Karpas-422 (cell line): ENCODE data around the gene TOLLIP. TPM values are rescaled to one million over a fixed set of nuclear protein-coding genes. Genes with fewer than 3 reads are reported as not detected.

Experiments used
- DNase-seq: peaks from one replicate; pipeline ENCODE4 v3.0.0-alpha.2; 2015
- H2AFZ ChIP-seq: fragments of 200-600 bp; sonication (generic); 2 replicates; pipeline ENCODE4 v1.6.1; 2014; ENCODE audit warnings: antibody characterized with exemption, low read length, mixed read lengths
- H3K27ac ChIP-seq: fragments of 200-600 bp; sonication (generic); 2 replicates; pipeline ENCODE4 v1.5.1; 2014; ENCODE audit warnings: mild to moderate bottlenecking, low read length, moderate library complexity
- H3K27me3 ChIP-seq: fragments of 200-600 bp; sonication (generic); 2 replicates; pipeline ENCODE4 v1.6.1; 2014; ENCODE audit warnings: low read length, mixed read lengths
- H3K36me3 ChIP-seq: fragments of 200-600 bp; sonication (generic); 2 replicates; pipeline ENCODE4 v1.6.1; 2014; ENCODE audit warnings: low read length, mixed read lengths; ENCODE audit not compliant: insufficient read depth
- H3K4me1 ChIP-seq: fragments of 200-600 bp; sonication (generic); 2 replicates; pipeline ENCODE4 v1.6.1; 2014; ENCODE audit warnings: mild to moderate bottlenecking, low read length, mixed read lengths
- H3K4me2 ChIP-seq: fragments of 200-600 bp; sonication (generic); 2 replicates; pipeline ENCODE4 v1.6.1; 2014; ENCODE audit warnings: low read length, low read depth, mild to moderate bottlenecking; ENCODE audit not compliant: poor library complexity, severe bottlenecking
- H3K4me3 ChIP-seq: fragments of 200-600 bp; sonication (generic); 2 replicates; pipeline ENCODE4 v1.5.1; 2014; ENCODE audit warnings: mild to moderate bottlenecking, antibody characterized with exemption, low read length, mixed read lengths
- H3K79me2 ChIP-seq: fragments of 200-600 bp; sonication (generic); 2 replicates; pipeline ENCODE4 v1.6.1; 2014; ENCODE audit warnings: mild to moderate bottlenecking, low read length, mixed read lengths
- H3K9ac ChIP-seq: fragments of 200-600 bp; sonication (generic); 2 replicates; pipeline ENCODE4 v1.6.0; 2014; ENCODE audit warnings: low read length
- H3K9me2 ChIP-seq: fragments of 200-600 bp; sonication (generic), shearing (Covaris generic); replicated peaks from 2 replicates; pipeline ENCODE4 v1.6.0; 2014; ENCODE audit warnings: mild to moderate bottlenecking, low read length, moderate library complexity; ENCODE audit not compliant: insufficient read depth
- H3K9me3 ChIP-seq: fragments of 300-700, 200-600 bp; sonication (generic); 2 replicates; pipeline ENCODE4 v1.6.1; 2014; ENCODE audit warnings: low read length, mixed read lengths
- H4K20me1 ChIP-seq: fragments of 200-600 bp; sonication (generic); 2 replicates; pipeline ENCODE4 v1.6.1; 2014; ENCODE audit warnings: mild to moderate bottlenecking, antibody characterized with exemption, low read length, low read depth; ENCODE audit not compliant: insufficient read depth
- total RNA-seq: library from RNA; depleted of rRNA; stranded (reverse); fragments of >200 nt; shearing (Covaris generic); gene quantifications from 2 replicates; pipeline ENCODE4 v1.2.3, GENCODE V29; 2014; ENCODE audit warnings: low replicate concordance

The TOLLIP gene
- total RNA-seq, 1 experiment from 2014 or later: 6.5 TPM

DNA sequence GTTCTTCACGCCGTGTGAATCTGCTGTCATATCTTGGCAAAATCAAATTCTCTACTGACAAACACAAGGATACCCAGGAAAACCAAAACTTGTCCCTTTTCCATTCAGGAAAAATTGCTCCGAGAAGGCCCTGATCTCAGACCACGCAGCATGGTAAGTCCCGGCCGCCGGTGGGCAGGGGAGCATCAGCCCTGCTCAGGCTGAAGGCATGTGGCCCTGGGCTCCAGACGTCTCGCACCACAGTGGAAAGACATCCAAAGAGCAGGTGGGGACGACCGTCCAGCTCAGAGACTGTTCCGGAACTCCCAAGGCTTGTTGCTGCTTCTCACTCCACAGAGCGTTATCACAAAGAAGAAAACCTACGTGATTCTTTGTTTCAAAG, 29.8 kb downstream of the TOLLIP start:
- Histone ChIP-seq H3K4me3 (no peak overlapping the region), H3K9me2 (no peaks in the 10 kb centered on the region), H4K20me1 (no peaks in the 10 kb centered on the region), H2AFZ (no peak overlapping the region), H3K79me2 (no peaks in the 10 kb centered on the region), H3K9me3 (no peaks in the 10 kb centered on the region), H3K27ac (no peak overlapping the region), H3K36me3 (no peaks in the 10 kb centered on the region), H3K4me2 (no peak overlapping the region), H3K9ac (no peak overlapping the region), H3K27me3 (no peaks in the 10 kb centered on the region), H3K4me1 (no peaks in the 10 kb centered on the region)
- no peak for DNase-seq

DNA sequence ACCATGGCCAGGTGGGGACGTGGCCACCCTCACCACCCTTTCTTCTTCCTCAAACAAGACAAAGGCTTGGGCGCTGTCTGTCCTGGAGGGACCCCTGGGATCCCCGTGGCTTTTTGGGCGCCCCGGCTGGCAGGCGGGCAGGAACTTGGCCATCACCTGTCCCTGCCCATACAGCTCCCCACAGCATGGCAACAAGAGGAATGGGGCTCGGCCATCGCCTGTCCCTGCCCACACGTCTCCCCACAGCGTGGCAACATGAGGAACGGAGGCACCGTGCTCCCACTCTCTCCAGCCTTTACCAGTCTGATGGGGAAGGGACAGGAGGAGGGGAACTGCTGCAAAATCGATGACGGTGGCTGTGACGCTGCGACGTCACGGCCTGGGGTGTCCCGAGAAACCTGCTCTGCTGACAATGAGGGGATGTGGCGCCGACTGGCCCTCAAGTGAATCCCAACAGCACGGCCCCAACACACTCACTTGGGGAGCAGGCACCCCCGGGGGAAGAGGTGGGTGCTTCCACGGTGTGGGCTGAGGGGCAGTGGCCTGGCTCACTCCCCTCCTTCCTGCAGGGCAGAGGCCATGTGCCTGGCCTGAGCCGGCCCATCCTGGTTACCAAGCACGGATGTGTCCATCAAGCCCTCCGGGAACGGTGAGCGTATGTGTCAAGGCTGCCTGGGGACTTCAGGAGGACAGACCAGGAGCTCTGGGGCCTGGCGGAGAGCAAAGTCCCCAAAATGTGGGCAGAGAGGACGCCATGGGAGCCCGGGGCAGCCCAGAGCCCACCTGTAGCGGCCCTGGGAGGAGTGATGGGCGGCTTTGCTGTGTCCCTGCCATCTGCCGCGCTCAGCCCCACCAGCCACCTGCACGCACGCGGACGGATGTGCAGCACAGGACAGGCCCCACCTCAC, 30.4 kb downstream of the TOLLIP start:
- no peak overlapping the region for H3K27ac ChIP-seq
- H3K4me3 ChIP-seq: no peak overlapping the region
- no peak for DNase-seq
- H3K9ac ChIP-seq: no peak overlapping the region
- no peak overlapping the region for H3K4me2 ChIP-seq
- no peaks in the 10 kb centered on the region for H3K79me2 ChIP-seq
- H2AFZ ChIP-seq: no peak overlapping the region
- H3K27me3 ChIP-seq: no peaks in the 10 kb centered on the region
- H4K20me1 ChIP-seq: no peaks in the 10 kb centered on the region
- H3K9me3 ChIP-seq: no peaks in the 10 kb centered on the region
- H3K9me2 ChIP-seq: no peaks in the 10 kb centered on the region
- no peaks in the 10 kb centered on the region for H3K4me1 ChIP-seq
- H3K36me3 ChIP-seq: no peaks in the 10 kb centered on the region

DNA sequence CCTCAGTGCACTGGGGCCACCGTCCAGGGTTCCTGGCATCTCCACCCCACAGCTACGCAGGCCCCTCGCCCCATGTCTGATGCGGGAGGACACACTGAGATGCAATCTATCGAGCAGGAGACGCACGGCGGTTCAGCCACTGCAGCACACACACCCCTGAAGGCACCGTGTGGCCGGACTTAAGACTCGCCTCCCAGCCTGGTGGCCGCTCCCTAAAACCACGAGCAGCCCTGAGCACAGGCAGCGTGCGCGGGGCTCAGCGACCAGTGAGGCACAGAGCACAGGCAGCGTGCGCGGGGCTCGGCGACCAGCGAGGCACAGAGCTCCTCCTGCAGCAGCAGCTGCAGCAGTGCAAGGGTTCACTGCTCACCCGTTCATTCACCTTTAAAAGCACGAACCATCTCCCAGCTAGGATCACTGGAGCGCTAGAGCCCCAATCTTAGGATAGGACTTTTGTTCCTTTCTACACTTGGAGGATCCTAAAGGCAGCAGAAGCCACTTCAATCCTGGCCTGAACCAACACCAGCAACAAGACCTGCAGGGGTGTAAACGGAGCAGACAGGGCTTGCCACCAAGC, 31.4 kb downstream of the TOLLIP start:
- H3K9me3 ChIP-seq: no peaks in the 10 kb centered on the region
- no peaks in the 10 kb centered on the region for H3K27me3 ChIP-seq
- DNase-seq: no peak
- no peak overlapping the region for H3K4me2 ChIP-seq
- H3K27ac ChIP-seq: no peak overlapping the region
- H3K79me2 ChIP-seq: no peaks in the 10 kb centered on the region
- no peak overlapping the region for H3K9ac ChIP-seq
- no peaks in the 10 kb centered on the region for H3K9me2 ChIP-seq
- H2AFZ ChIP-seq: no peak overlapping the region
- H3K36me3 ChIP-seq: no peaks in the 10 kb centered on the region
- H4K20me1 ChIP-seq: no peaks in the 10 kb centered on the region
- H3K4me3 ChIP-seq: no peak overlapping the region
- H3K4me1 ChIP-seq: no peaks in the 10 kb centered on the region

DNA sequence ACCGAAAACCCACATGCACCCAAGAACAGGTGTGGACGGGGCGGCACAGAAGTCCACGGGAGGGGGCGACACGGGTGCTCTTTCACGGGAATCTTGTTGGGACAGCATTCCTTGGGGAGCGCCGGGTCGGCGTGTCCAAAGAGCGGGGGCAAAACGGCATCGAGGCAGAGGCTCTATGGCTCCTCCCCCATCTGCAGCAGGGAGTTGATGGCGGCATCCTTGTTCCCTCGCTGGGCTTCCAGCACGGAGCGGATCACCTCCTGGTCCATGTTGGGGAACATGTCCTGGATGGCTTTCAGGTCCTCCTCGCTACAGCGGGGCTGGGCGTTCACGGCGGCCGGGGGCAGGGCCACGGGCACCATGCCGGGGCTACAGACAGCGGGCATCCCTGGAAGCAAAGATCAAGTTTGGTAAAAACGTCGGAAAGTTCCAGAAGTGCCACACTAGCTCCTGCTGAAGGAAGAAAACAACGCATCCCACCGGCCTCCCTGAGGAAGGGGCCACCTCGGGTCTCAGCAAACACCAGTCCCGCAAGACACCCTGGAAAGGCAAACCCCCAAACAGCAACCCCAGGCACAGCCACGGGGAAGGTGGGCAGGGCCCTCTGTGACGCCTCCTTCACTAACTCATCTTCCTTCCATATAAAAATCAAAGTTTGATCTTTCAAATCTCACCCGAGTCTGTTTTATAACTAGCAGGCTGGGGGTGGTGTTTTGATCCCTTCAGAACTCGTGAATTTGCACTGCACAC, 32.4 kb downstream of the TOLLIP start:
- no peaks in the 10 kb centered on the region for H3K9me2 ChIP-seq
- no peak overlapping the region for H3K4me3 ChIP-seq
- H3K9me3 ChIP-seq: no peaks in the 10 kb centered on the region
- no peaks in the 10 kb centered on the region for H3K36me3 ChIP-seq
- no peaks in the 10 kb centered on the region for H3K27me3 ChIP-seq
- H3K9ac ChIP-seq: no peak overlapping the region
- H3K79me2 ChIP-seq: no peaks in the 10 kb centered on the region
- no peak overlapping the region for H3K4me2 ChIP-seq
- H4K20me1 ChIP-seq: no peaks in the 10 kb centered on the region
- no peaks in the 10 kb centered on the region for H3K4me1 ChIP-seq
- no peak overlapping the region for H2AFZ ChIP-seq
- no peak overlapping the region for H3K27ac ChIP-seq
- DNase-seq: no peak

DNA sequence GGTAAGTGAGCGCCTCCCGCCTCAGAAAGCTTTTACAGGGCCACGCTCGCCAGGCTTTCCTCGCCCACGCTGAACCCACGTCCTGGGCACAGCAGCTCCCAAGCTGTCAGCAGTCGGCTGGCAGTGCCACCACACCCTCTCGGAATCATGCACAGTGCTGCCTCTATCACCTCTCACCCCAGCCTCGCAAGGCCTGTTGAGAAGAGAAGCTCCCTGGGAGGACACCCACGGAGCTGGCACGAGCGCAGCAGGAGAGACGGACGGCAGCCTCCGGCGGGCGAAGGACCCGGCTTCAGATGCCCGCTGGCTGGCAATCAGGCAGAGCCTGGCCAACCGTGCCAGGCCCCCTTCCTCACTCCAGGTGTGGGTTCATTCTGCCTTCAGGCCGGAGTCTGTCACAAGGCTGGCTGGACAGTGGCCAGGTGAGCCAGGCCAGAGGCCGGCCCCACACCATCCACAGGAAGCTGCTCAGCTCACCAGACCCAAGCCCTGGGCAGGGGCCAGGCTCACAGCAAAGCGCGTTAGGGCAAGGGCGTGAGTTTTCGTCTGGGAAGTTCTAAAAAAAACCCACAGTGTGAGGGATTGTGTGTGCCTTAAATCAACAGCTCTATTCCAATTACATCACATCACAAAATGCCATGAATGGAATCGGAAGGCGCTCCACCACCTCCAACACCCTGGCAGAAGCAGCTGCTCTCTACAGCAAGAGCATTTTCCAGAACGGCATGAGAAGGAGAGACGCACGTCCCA, 33.2 kb downstream of the TOLLIP start:
- H3K4me2 ChIP-seq: no peak overlapping the region
- no peak overlapping the region for H3K4me3 ChIP-seq
- no peaks in the 10 kb centered on the region for H3K36me3 ChIP-seq
- no peaks in the 10 kb centered on the region for H3K4me1 ChIP-seq
- H3K27ac ChIP-seq: no peak overlapping the region
- no peak overlapping the region for H2AFZ ChIP-seq
- no peaks in the 10 kb centered on the region for H3K79me2 ChIP-seq
- H3K27me3 ChIP-seq: no peaks in the 10 kb centered on the region
- DNase-seq: no peak
- H4K20me1 ChIP-seq: no peaks in the 10 kb centered on the region
- no peak overlapping the region for H3K9ac ChIP-seq
- H3K9me2 ChIP-seq: no peaks in the 10 kb centered on the region
- no peaks in the 10 kb centered on the region for H3K9me3 ChIP-seq

DNA sequence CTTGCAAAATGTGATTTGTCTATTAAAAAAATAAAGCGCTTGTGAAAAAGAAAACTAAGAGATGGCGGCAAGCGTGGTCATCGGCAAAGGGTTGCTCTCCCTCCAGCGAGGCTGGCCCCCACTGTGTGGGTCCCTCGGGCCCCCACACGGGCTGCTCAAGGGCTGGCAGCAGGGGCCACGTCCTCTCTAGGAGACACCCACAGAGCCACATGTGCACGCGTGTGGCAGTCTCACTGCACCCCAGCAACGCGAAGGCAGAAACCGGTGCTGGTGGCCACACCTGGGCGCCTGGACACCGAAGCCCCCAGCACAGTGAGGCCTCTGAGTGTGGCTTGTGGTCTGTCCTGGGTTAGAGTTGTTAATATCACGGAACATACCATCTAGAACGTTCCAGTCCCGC, 34.4 kb downstream of the TOLLIP start:
- Histone ChIP-seq H3K9me3 (no peaks in the 10 kb centered on the region), H3K79me2 (no peaks in the 10 kb centered on the region), H3K27me3 (no peaks in the 10 kb centered on the region), H3K36me3 (no peaks in the 10 kb centered on the region), H3K27ac (no peak overlapping the region), H3K9ac (no peak overlapping the region), H3K4me2 (no peak overlapping the region), H3K4me1 (no peaks in the 10 kb centered on the region), H3K9me2 (no peaks in the 10 kb centered on the region), H3K4me3 (no peak overlapping the region), H2AFZ (no peak overlapping the region), H4K20me1 (no peaks in the 10 kb centered on the region)
- DNase-seq: no peak

DNA sequence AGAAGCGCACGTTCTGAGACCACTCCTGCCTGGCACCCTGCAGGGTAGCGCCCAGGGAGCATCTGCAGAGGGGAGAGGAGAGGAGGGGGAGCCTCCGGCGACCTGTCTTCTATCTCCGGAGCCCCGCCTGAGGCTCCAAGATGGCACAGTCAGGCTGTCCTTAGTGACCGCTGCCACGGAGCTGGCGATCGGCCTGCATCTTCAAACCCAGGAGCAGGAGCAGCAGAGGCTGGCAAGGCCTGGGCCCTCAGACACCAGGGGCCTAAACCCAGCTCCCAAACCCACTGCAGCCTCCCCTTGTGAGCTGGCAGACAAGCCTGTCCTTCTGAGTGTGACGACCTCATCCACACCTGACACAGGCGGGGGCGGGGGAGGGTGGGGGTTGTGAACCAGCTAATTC, 34.9 kb downstream of the TOLLIP start:
- Histone ChIP-seq H4K20me1 (no peaks in the 10 kb centered on the region), H3K4me1 (no peaks in the 10 kb centered on the region), H3K27me3 (no peaks in the 10 kb centered on the region), H3K9ac (no peak overlapping the region), H3K36me3 (no peaks in the 10 kb centered on the region), H3K4me2 (no peak overlapping the region), H3K4me3 (no peak overlapping the region), H2AFZ (no peak overlapping the region), H3K27ac (no peak overlapping the region), H3K9me3 (no peaks in the 10 kb centered on the region), H3K9me2 (no peaks in the 10 kb centered on the region), H3K79me2 (no peaks in the 10 kb centered on the region)
- no peak for DNase-seq

DNA sequence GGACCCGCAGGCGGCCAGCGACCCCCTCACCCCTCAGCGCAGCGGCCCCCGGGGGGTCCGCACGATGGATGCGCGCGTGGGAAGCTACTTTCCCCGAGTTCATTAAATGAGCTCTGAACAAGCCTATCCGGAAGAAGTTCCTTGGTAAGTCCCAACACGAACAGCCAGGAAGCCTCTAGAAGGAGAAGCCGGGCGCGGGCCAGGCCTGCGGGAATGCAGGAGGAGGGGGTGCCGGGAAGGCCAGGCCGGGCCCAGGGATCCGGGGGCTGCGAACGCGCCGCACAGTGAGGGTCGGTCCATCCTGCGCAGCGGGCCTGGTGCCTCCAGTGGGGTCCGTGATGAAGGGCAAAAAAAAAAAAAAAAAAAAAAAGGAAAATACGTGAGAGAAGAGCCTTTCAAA, 36.9 kb downstream of the TOLLIP start:
- Histone ChIP-seq H3K9me2 (no peaks in the 10 kb centered on the region), H3K4me2 (no peak overlapping the region), H4K20me1 (no peaks in the 10 kb centered on the region), H3K27ac (no peak overlapping the region), H3K79me2 (no peaks in the 10 kb centered on the region), H2AFZ (no peak overlapping the region), H3K4me3 (no peak overlapping the region), H3K27me3 (no peaks in the 10 kb centered on the region), H3K9me3 (no peaks in the 10 kb centered on the region), H3K36me3 (no peaks in the 10 kb centered on the region), H3K4me1 (no peaks in the 10 kb centered on the region), H3K9ac (no peak overlapping the region)
- DNase-seq: no peak
